Large intestine (tissue), 3 donors: ENCODE data around the gene KRTDAP. TPM values are rescaled to one million over a fixed set of nuclear protein-coding genes. Genes with fewer than 3 reads are reported as not detected.
"Not testable (repeated sequence)": the region's sequence is repeated elsewhere in the genome, so short reads cannot be mapped to it uniquely, and the experiment has no call there.

ENCODE experiments used
- DNase-seq, 2 donors: peaks; one replicate each; pipeline versions ENCODE4 v3.0.0 to v3.0.0-alpha.2; 2013
- H3K27ac ChIP-seq: one replicate; pipeline ENCODE4 v1.5.1; 2013; ENCODE audit warnings: low read length
- H3K27me3 ChIP-seq: 2 replicates; pipeline ENCODE4 v1.6.1; 2013; ENCODE audit warnings: low read length; ENCODE audit not compliant: control insufficient read depth, insufficient read depth
- H3K36me3 ChIP-seq: 2 replicates; pipeline ENCODE4 v1.6.1; 2013; ENCODE audit warnings: low read length; ENCODE audit not compliant: control insufficient read depth, insufficient read depth
- H3K4me1 ChIP-seq: one replicate; pipeline ENCODE4 v1.6.1; 2013; ENCODE audit warnings: low read length; ENCODE audit not compliant: control insufficient read depth, insufficient read depth
- H3K4me3 ChIP-seq: one replicate; pipeline ENCODE4 v1.5.1; 2013; ENCODE audit warnings: low read length
- H3K9me3 ChIP-seq: one replicate; pipeline ENCODE4 v1.6.1; 2013; ENCODE audit warnings: mild to moderate bottlenecking, low read depth, low read length, moderate library complexity; ENCODE audit not compliant: control insufficient read depth
- WGBS: methylation state at CpG from one replicate; pipeline ENCODE4 v1.1.5; 2013; ENCODE audit warnings: low lambda C conversion rate; ENCODE audit not compliant: insufficient coverage; 5-methylcytosine and 5-hydroxymethylcytosine counted together
- polyA plus RNA-seq: library from polyadenylated mRNA; unstranded; fragments of 120-200 nt; gene quantifications from one replicate; pipeline ENCODE4 v1.2.1, GENCODE V29; 2013

Gene KRTDAP
- polyA plus RNA-seq, 1 donor: 0.40 TPM

- H3K36me3 ChIP-seq: no peaks in the 10 kb centered on the region
- no peak for DNase-seq
- H3K9me3 ChIP-seq: no peaks in the 10 kb centered on the region
- WGBS: 80% methylated on average over 1 of the region's 7 CpGs
- peaks cover 14% of the 10 kb centered on the region for H3K4me1 ChIP-seq
- no peak overlapping the region for H3K27ac ChIP-seq
- no peaks in the 10 kb centered on the region for H3K27me3 ChIP-seq
- no peak overlapping the region for H3K4me3 ChIP-seq
Measured at GRCh38 chr19:35484252-35485036, 5.8 kb downstream of the KRTDAP start.

- Histone ChIP-seq H3K4me3 (no peak overlapping the region), H3K36me3 (no peaks in the 10 kb centered on the region), H3K4me1 (peaks cover 14% of the 10 kb centered on the region), H3K9me3 (no peaks in the 10 kb centered on the region), H3K27me3 (no peaks in the 10 kb centered on the region), H3K27ac (no peak overlapping the region)
- DNase-seq: no peak
- WGBS: no CpG with 5 or more reads among the region's 5 CpGs
Measured at GRCh38 chr19:35483089-35483488, 7.2 kb downstream of the KRTDAP start.

GRCh38 chr19:35478794-35479677 is 11.2 kb downstream of the KRTDAP start:
- WGBS: 82% methylated on average over 4 of the region's 21 CpGs
- no peak for DNase-seq
- H3K36me3 ChIP-seq: no peaks in the 10 kb centered on the region
- no peaks in the 10 kb centered on the region for H3K9me3 ChIP-seq
- H3K27ac ChIP-seq: no peak overlapping the region
- H3K27me3 ChIP-seq: no peaks in the 10 kb centered on the region
- no peaks in the 10 kb centered on the region for H3K4me1 ChIP-seq
- H3K4me3 ChIP-seq: no peak overlapping the region

GRCh38 chr19:35476149-35476548 is 14.1 kb downstream of the KRTDAP start:
- no peaks in the 10 kb centered on the region for H3K36me3 ChIP-seq
- 50% methylated on average over 1 of the region's 4 CpGs for WGBS
- H3K27me3 ChIP-seq: no peaks in the 10 kb centered on the region
- no peaks in the 10 kb centered on the region for H3K4me1 ChIP-seq
- H3K4me3 ChIP-seq: no peak overlapping the region
- H3K9me3 ChIP-seq: no peaks in the 10 kb centered on the region
- H3K27ac ChIP-seq: no peak overlapping the region
- no peak for DNase-seq

- not testable (repeated sequence) for H3K4me3 ChIP-seq, H3K27me3 ChIP-seq, H3K36me3 ChIP-seq, H3K4me1 ChIP-seq, DNase-seq, H3K9me3 ChIP-seq, H3K27ac ChIP-seq
- WGBS: no CpG with 5 or more reads among the region's 7 CpGs
Measured at GRCh38 chr19:35474594-35474993, 15.7 kb downstream of the KRTDAP start.

- no peak for DNase-seq
- H3K27me3 ChIP-seq: no peaks in the 10 kb centered on the region
- no peaks in the 10 kb centered on the region for H3K9me3 ChIP-seq
- H3K4me3 ChIP-seq: no peak overlapping the region
- no peaks in the 10 kb centered on the region for H3K36me3 ChIP-seq
- WGBS: no CpG with 5 or more reads among the region's 14 CpGs
- no peaks in the 10 kb centered on the region for H3K4me1 ChIP-seq
- no peak overlapping the region for H3K27ac ChIP-seq
Measured at GRCh38 chr19:35474104-35474503, 16.2 kb downstream of the KRTDAP start.

GRCh38 chr19:35471946-35472345 is 18.3 kb downstream of the KRTDAP start:
- no peak for DNase-seq
- no CpG with 5 or more reads among the region's 8 CpGs for WGBS
- no peaks in the 10 kb centered on the region for H3K4me1 ChIP-seq

GRCh38 chr19:35471075-35471474 is 19.2 kb downstream of the KRTDAP start:
- not testable (repeated sequence) for H3K27me3 ChIP-seq, H3K36me3 ChIP-seq, DNase-seq, H3K4me3 ChIP-seq, H3K9me3 ChIP-seq, H3K27ac ChIP-seq, H3K4me1 ChIP-seq
- WGBS: no CpG with 5 or more reads among the region's 4 CpGs

More at GRCh38 chr19:35471946-35472345, 18.3 kb downstream of the KRTDAP start:
- H3K9me3 ChIP-seq: no peaks in the 10 kb centered on the region
- no peaks in the 10 kb centered on the region for H3K36me3 ChIP-seq
- no peak overlapping the region for H3K27ac ChIP-seq
- no peak overlapping the region for H3K4me3 ChIP-seq
- no peaks in the 10 kb centered on the region for H3K27me3 ChIP-seq

GRCh38 chr19:35470128-35470527 is 20.1 kb downstream of the KRTDAP start:
- no peaks in the 10 kb centered on the region for H3K4me1 ChIP-seq
- WGBS: 100% methylated on average over 1 of the region's 7 CpGs
- no peaks in the 10 kb centered on the region for H3K36me3 ChIP-seq
- H3K9me3 ChIP-seq: no peaks in the 10 kb centered on the region
- no peak overlapping the region for H3K4me3 ChIP-seq
- H3K27ac ChIP-seq: no peak overlapping the region
- no peaks in the 10 kb centered on the region for H3K27me3 ChIP-seq
- DNase-seq: no peak

- no peak overlapping the region for H3K4me3 ChIP-seq
- WGBS: no CpG with 5 or more reads among the region's 2 CpGs
- H3K27ac ChIP-seq: no peak overlapping the region
- H3K36me3 ChIP-seq: no peaks in the 10 kb centered on the region
- H3K4me1 ChIP-seq: no peaks in the 10 kb centered on the region
- H3K9me3 ChIP-seq: no peaks in the 10 kb centered on the region
- no peaks in the 10 kb centered on the region for H3K27me3 ChIP-seq
- DNase-seq: peak; percentile 75 to 80
Measured at GRCh38 chr19:35468637-35469036, 21.6 kb downstream of the KRTDAP start.
